HepG2 (cell line): ENCODE data around the gene TMEM134. TPM values are rescaled to one million over a fixed set of nuclear protein-coding genes. Genes with fewer than 3 reads are reported as not detected.
A peak's percentile ranks its signal among the peaks of the same experiment; 100 is the strongest.

Source experiments
- ATAC-seq: fragments of 200-7000 bp; cut with Tn5 transposase; 3 replicates; pipeline ENCODE4 v1.9.1; 2020; ENCODE audit warnings: mild to moderate bottlenecking, moderate library complexity
- BruUV-seq: library from RNA; stranded (reverse); fragments of 400-500 nt; replicated peaks from 2 replicates; lab custom pipeline; 2021; lab: Mats Ljungman, UMichigan
- CTCF ChIA-PET: fragments of 300-600 bp; formaldehyde crosslinking; extraction: SDS; loops from one replicate; lab custom pipeline; 2021; ENCODE audit warnings: low total read pairs, inconsistent platforms, low intra/inter-chr PET ratio; lab: Yijun Ruan, JAX
- POLR2A ChIA-PET: fragments of 350-600 bp; sonication (Branson Sonifier 250); formaldehyde crosslinking; loops from one replicate; lab custom pipeline; 2020; ENCODE audit warnings: antibody characterized with exemption, inconsistent platforms; lab: Yijun Ruan, JAX
- DNase-seq: peaks from one replicate; pipeline ENCODE4 v3.0.0-alpha.2; 2015; ENCODE audit warnings: low spot score
- FAIRE-seq: peaks from 3 replicates; lab custom pipeline; 2011; peaks lifted over from hg19 to GRCh38; lab: Jason Lieb, UNC
- H2AFZ ChIP-seq: one replicate; pipeline ENCODE4 v1.6.1; 2011; ENCODE audit warnings: low read length, inconsistent platforms
- H3K27ac ChIP-seq: fragments of 300-600 bp; 3 replicates; pipeline ENCODE4 v1.8.0; 2011; ENCODE audit warnings: mixed run types, mild to moderate bottlenecking, mixed read lengths, low read length, inconsistent platforms; ENCODE audit not compliant: insufficient read depth; ENCODE audit errors: extremely low read length
- H3K27me3 ChIP-seq, 2 experiments: fragments of 200-600 bp in 1 of 2; 2 replicates in 1 of 2; 3 replicates in 1 of 2; pipeline versions ENCODE4 v1.6.0 to v1.8.0; 2011; ENCODE audit warnings: low read length in 2 of 2, mild to moderate bottlenecking in 2 of 2, moderate library complexity in 2 of 2, inconsistent platforms in 1 of 2; ENCODE audit not compliant: insufficient read depth in 2 of 2, control insufficient read depth in 1 of 2
- H3K36me3 ChIP-seq, 2 experiments: fragments of 200-600 bp in 1 of 2; replicated peaks in 1 of 2; 2 replicates in 1 of 2; 3 replicates in 1 of 2; pipeline versions ENCODE4 v1.5.1 to v1.8.0; 2011; ENCODE audit warnings: low read length in 2 of 2, inconsistent platforms in 1 of 2; ENCODE audit not compliant: insufficient read depth in 2 of 2, control insufficient read depth in 1 of 2
- H3K4me1 ChIP-seq: 2 replicates; pipeline ENCODE4 v1.5.1; 2012; ENCODE audit warnings: low read length, inconsistent platforms; ENCODE audit not compliant: insufficient read depth
- H3K4me2 ChIP-seq: 2 replicates; pipeline ENCODE4 v1.6.0; 2011; ENCODE audit warnings: low read depth, low read length, inconsistent platforms
- H3K4me3 ChIP-seq, 3 experiments: fragments of 200-600 bp in 1 of 3; sonication (generic), shearing (Covaris generic) in 1 of 3; replicated peaks in 1 of 3; 2 replicates each; pipeline ENCODE4 v1.5.1; 2011 to 2016; ENCODE audit warnings: low read length in 3 of 3, inconsistent platforms in 2 of 3, low read depth in 2 of 3, mild to moderate bottlenecking in 2 of 3, control low read depth in 1 of 3, mixed read lengths in 1 of 3; ENCODE audit not compliant: insufficient read depth in 1 of 3
- H3K79me2 ChIP-seq: one replicate; pipeline ENCODE4 v1.6.1; 2011; ENCODE audit warnings: low read length, inconsistent platforms; ENCODE audit not compliant: insufficient read depth
- H3K9ac ChIP-seq: 2 replicates; pipeline ENCODE4 v1.6.0; 2011; ENCODE audit warnings: mild to moderate bottlenecking, low read depth, low read length, inconsistent platforms; ENCODE audit not compliant: insufficient read depth
- H3K9me3 ChIP-seq: 2 replicates; pipeline ENCODE4 v1.5.1; 2012; ENCODE audit warnings: mild to moderate bottlenecking, low read length
- H4K20me1 ChIP-seq: 2 replicates; pipeline ENCODE4 v1.6.0; 2011; ENCODE audit warnings: inconsistent platforms, mild to moderate bottlenecking, low read length, moderate library complexity; ENCODE audit not compliant: insufficient read depth
- CCDC6 ChIP-seq: sonication (generic); formaldehyde crosslinking; IDR thresholded peaks from 2 replicates; pipeline ENCODE4 v1.8.1; 2022; ENCODE audit warnings: mild to moderate bottlenecking, missing genetic modification reagents, moderate library complexity
- KLF6 ChIP-seq: IDR thresholded peaks from 2 replicates; pipeline ENCODE4 v1.8.0; 2016; ENCODE audit warnings: missing biosample characterization, missing genetic modification reagents
- NONO ChIP-seq, 2 experiments: fragments of 450-650 bp in 1 of 2; sonication (generic) in 1 of 2; formaldehyde crosslinking in 1 of 2; IDR thresholded peaks in 1 of 2; conservative IDR thresholded peaks in 1 of 2; 2 replicates each; pipeline versions ENCODE4 v1.6.1 to v1.8.0; 2017 to 2022; ENCODE audit warnings: mild to moderate bottlenecking in 1 of 2, missing genetic modification reagents in 1 of 2, moderate library complexity in 1 of 2
- PLSCR1 ChIP-seq: sonication (generic); formaldehyde crosslinking; IDR thresholded peaks from 2 replicates; pipeline ENCODE4 v1.5.0; 2020; ENCODE audit warnings: missing genetic modification reagents, mild to moderate bottlenecking, borderline replicate concordance
- SUZ12 ChIP-seq: fragments of 150-350 bp; IDR thresholded peaks from 2 replicates; pipeline ENCODE4 v1.6.1; 2014; ENCODE audit warnings: low read depth, low read length
- TOE1 ChIP-seq: sonication (generic); formaldehyde crosslinking; IDR thresholded peaks from 2 replicates; pipeline ENCODE4 v1.4.0; 2020; ENCODE audit warnings: mild to moderate bottlenecking, missing genetic modification reagents
- YY1 ChIP-seq: IDR thresholded peaks from 2 replicates; pipeline ENCODE4 v1.6.1; 2011; ENCODE audit warnings: low read length, low read depth, moderate library complexity, mild to moderate bottlenecking; ENCODE audit not compliant: insufficient read depth, insufficient replicate concordance
- ZFX ChIP-seq: sonication (generic); formaldehyde crosslinking; IDR thresholded peaks from 2 replicates; pipeline ENCODE4 v1.4.0; 2020; ENCODE audit warnings: mild to moderate bottlenecking, low read depth, missing genetic modification reagents, moderate library complexity
- ZNF280D ChIP-seq: sonication (generic); formaldehyde crosslinking; IDR thresholded peaks from 2 replicates; pipeline ENCODE4 v1.5.1; 2020; ENCODE audit warnings: mild to moderate bottlenecking, missing genetic modification reagents
- ZNF670 ChIP-seq: sonication (generic); formaldehyde crosslinking; IDR thresholded peaks from 2 replicates; pipeline ENCODE4 v1.8.0; 2022; ENCODE audit warnings: mild to moderate bottlenecking, missing genetic modification reagents, borderline replicate concordance
- ZNF710 ChIP-seq: sonication (generic); formaldehyde crosslinking; IDR thresholded peaks from 2 replicates; pipeline ENCODE4 v1.5.0; 2020; ENCODE audit warnings: mild to moderate bottlenecking, missing genetic modification reagents, borderline replicate concordance
- WGBS: methylation state at CpG from one replicate; pipeline ENCODE4 v1.1.6; 2017; ENCODE audit warnings: low lambda C conversion rate; 5-methylcytosine and 5-hydroxymethylcytosine counted together
- in situ Hi-C: cut with HindIII; loops from 2 replicates; pipeline ENCODE4 v1.10.0; 2017; ENCODE audit warnings: low pct_unique_long_range_greater_than_20kb; ENCODE audit not compliant: extremely low pct_ligation_motif_present
- intact Hi-C: fragments of 100-400 bp; cut with micrococcal nuclease; formaldehyde crosslinking; loops from one replicate; pipeline ENCODE4 v1.10.0; 2022; ENCODE audit not compliant: unreplicated experiment
- polyA plus RNA-seq, 8 experiments: library from polyadenylated mRNA; depleted of rRNA in 3 of 8; stranded (reverse) in 7 of 8; unstranded in 1 of 8; fragments of >200 nt; fragmentation: Illumina TruSeq in 4 of 8; extraction: Trizol in 4 of 8; gene quantifications; 2 replicates each; pipeline versions ENCODE4 v1.2.1 to v1.2.3, GENCODE V29; 2011 to 2016; ENCODE audit warnings: low read depth in 4 of 8, missing spikeins in 1 of 8, mixed read lengths in 1 of 8; ENCODE audit not compliant: insufficient read depth in 1 of 8
- total RNA-seq, 5 experiments: library from RNA; depleted of rRNA; stranded (reverse); fragments of >200 nt; fragmentation: Illumina TruSeq; extraction: Trizol; gene quantifications; 2 replicates each; pipeline ENCODE4 v1.2.3, GENCODE V29; 2016; ENCODE audit warnings: low read depth in 1 of 5
- TF ChIP-seq, protein P1 (sequence below): sonication (generic); formaldehyde crosslinking; IDR thresholded peaks from 2 replicates; pipeline ENCODE4 v1.4.0; 2020; ENCODE audit warnings: missing genetic modification reagents, low read depth, mild to moderate bottlenecking, borderline replicate concordance

The TMEM134 gene
- total and polyA plus RNA-seq, 2 of the 13 experiments (the other 11 are each of a cell fraction or from before 2014, with no cell fraction given), result 6.9 to 26.9 TPM

DNA sequence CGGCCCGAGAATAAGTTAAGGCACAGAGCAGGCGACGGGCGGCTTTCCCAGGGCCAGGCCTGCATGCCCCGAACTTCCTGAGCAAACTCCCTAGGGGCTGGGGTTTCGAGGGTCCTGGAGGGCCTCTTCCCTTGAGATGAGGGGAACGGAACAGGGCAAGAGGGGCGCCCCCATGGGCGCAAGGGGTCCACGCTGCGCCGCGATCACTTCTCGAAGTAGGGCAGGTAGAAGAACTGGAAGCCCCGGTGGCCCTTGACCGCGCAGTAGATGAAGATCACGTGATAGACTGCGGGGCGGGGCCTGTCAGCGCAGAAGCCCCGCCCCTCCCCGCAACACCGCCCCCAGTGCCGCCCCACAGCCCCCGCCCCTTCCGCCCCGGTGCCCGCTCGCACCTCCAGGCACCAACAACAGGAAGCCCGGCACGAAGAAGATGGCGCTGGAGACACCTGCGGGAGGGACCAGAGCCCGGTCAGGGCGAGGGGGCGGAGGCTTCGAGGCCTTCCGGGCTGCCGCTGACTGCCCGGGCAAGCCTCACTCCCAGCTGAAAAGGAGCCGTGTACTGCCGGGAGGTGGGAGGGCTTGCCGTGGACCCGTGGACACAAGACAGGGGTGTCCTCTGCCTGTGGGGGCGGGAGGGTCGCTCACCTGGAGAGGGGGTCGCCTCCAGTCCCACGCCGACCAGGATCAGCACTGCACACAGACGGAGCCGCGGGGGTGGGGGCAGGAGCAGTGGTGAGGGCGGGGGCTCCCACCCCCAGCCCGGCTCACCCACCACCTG is 4.5 kb downstream of the TMEM134 start:
- Histone ChIP-seq H3K4me1 (peaks cover 48% of the 10 kb centered on the region), H3K79me2 (no peaks in the 10 kb centered on the region), H3K4me2 (peak overlapping the region; percentile 85), H3K27ac (peak overlapping the region; percentile 71), H3K27me3 (no peaks in the 10 kb centered on the region; a peak in 1 of 5 replicates), H4K20me1 (no peaks in the 10 kb centered on the region), H3K9ac (peak overlapping the region; percentile 73), H2AFZ (no peak overlapping the region), H3K9me3 (no peaks in the 10 kb centered on the region), H3K36me3 (no peaks in the 10 kb centered on the region), H3K4me3 (peak overlapping the region; percentile 57 to 97 (median 80))
- 20% methylated on average over 12 of the region's 56 CpGs for WGBS
- ATAC-seq (peak; percentile 83), DNase-seq (peak; percentile 86), FAIRE-seq (peak; percentile 37)
- POLR2A ChIA-PET, result interaction anchor here (0.6 to 2.5 kb wide), 12 partner anchors 9 to 186 kb away, joined by 3 to 16 read pairs (median 4); partner anchors contain the start of genes ACY3, AIP, CORO1B and PPP1CA
- intact Hi-C loops, result no loop called here
- CTCF ChIA-PET, result no interaction called here
- TSS peak; percentile 85 for BruUV-seq
- in situ Hi-C loops, result loop anchor here (5.0 kb wide), 2 partner anchors 37 to 62 kb away; partner anchors contain the start of genes PPP1CA, RPS6KB2 and TBC1D10C
- TF ChIP-seq ZNF710 (peak; percentile 62; the same call in 1 of the 2 replicates), ZNF670 (CRISPR knock-in tag) (no peak), CCDC6 (0 out of 2 replicates have a peak, but pooled peaks have one; percentile 21), ZNF280D (CRISPR knock-in tag) (peak; percentile 58; the same call in 1 of the 2 replicates), KLF6 (CRISPR knock-in tag) (no peak), PLSCR1 (no peak), SUZ12 (no peak), NONO (IDR thresholded peaks at IDR 0.05) (no peak), NONO (CRISPR knock-in tag; conservative IDR thresholded peaks at IDR 0.05) (peak; percentile 66), TOE1 (CRISPR knock-in tag) (no peak), YY1 (peak; percentile 90), ZFX (CRISPR knock-in tag) (peak; percentile 85)
- TF ChIP-seq, protein P1, sequence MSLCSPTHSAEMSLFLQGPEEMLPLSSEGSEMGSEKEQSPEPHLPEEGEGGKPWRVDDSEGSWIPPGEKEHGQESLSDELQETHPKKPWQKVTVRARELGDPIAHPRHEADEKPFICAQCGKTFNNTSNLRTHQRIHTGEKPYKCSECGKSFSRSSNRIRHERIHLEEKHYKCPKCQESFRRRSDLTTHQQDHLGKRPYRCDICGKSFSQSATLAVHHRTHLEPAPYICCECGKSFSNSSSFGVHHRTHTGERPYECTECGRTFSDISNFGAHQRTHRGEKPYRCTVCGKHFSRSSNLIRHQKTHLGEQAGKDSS (CRISPR knock-in tag), result no peak; the same call in 1 of the 2 replicates
